ENCODE results near the gene SALL3. TPM values are rescaled to one million over a fixed set of nuclear protein-coding genes. Genes with fewer than 3 reads are reported as not detected.

Gene SALL3
- total RNA-seq, 4 donors from 2014 or later, result 0.21 to 0.40 TPM; not detected in 2

DNA sequence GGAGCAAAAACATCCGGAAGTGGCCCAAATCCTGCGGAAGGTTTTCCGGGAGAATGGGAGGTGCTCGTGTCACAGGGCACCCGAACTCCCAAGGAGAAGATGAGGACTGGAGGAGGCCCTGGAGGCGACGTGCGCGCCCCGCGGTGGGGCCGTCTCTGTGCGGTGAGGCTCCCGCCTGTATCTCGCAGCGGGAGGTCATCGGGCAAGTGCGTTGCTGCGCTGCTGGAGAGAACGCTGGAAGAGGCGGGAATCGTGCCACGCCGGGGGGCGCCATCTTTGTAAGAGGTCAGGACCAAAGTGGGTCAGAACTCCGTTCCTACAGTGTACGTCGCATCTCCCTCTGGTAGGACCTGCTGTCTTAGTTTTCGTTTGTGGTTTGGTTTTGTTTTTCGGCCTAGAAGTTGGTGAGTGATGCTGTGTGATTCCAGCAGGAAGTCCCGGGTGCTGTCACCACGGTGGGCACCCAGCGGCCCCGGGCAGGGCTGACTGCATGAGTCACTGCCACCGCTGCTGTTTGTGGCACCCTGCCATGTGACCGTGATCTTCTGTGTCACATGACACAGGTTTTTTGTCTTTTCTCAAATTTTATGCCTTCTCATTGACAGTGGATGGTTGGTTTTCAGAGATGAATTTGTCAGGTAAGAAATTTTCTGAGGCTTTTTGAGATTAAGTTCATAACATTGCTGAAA lies 68.1 kb downstream of the SALL3 start:
- Histone ChIP-seq H3K4me1 (no peaks in the 10 kb centered on the region), H3K27me3 (peaks cover 10% of the 10 kb centered on the region), H3K27ac (no peak overlapping the region), H3K9me3 (no peaks in the 10 kb centered on the region), H3K4me3 (no peak overlapping the region), H3K36me3 (no peaks in the 10 kb centered on the region)
- TF ChIP-seq CTCF (IDR thresholded peaks at IDR 0.05), result no peak
- no peak for TF ChIP-seq EP300 (IDR thresholded peaks at IDR 0.05)
- TF ChIP-seq POLR2AphosphoS5 (IDR thresholded peaks at IDR 0.05), result no peak
- no peak for DNase-seq (ENCODE audit: low spot score in 2 of 2)
- WGBS, result 90% methylated on average over 36 of the region's 36 CpGs

GRCh38 chr18:79048245-79048632 lies 68.6 kb downstream of the SALL3 start:
- H3K36me3 ChIP-seq, result no peaks in the 10 kb centered on the region
- TF ChIP-seq EP300 (IDR thresholded peaks at IDR 0.05) (no peak), CTCF (IDR thresholded peaks at IDR 0.05) (no peak), POLR2A (IDR thresholded peaks at IDR 0.05) (no peak), POLR2AphosphoS5 (IDR thresholded peaks at IDR 0.05) (no peak)
- no peak overlapping the region for H3K4me3 ChIP-seq
- H3K4me1 ChIP-seq, result no peaks in the 10 kb centered on the region
- DNase-seq (ENCODE audit: low spot score in 2 of 2), result no peak
- WGBS, result 90% methylated on average over 7 of the region's 8 CpGs
- no peaks in the 10 kb centered on the region for H3K9me3 ChIP-seq
- H3K27ac ChIP-seq, result no peak overlapping the region
- H3K27me3 ChIP-seq, result peaks cover 10% of the 10 kb centered on the region

DNA sequence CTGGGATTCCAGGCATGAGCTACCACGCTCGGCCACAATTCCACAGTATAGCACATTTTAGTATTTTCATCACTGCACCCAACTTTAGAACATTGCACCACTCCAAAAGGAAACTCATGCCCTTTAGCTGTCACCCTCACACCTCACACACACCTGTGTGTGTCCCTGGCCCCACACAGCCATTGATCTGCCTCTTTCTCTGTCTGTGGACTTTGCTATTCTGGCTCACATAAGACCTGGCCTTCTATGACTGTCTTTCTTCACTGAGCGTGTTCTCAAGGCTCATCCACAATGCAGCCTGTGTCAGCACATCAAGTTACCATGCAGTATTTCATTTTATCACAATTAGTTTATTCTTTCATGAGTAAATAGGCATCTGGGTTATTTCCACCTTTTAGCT lies 69.9 kb downstream of the SALL3 start:
- Histone ChIP-seq H3K27me3 (peaks cover 10% of the 10 kb centered on the region), H3K27ac (no peak overlapping the region), H3K4me3 (no peak overlapping the region), H3K4me1 (no peaks in the 10 kb centered on the region), H3K36me3 (no peaks in the 10 kb centered on the region), H3K9me3 (no peaks in the 10 kb centered on the region)
- WGBS, result 90% methylated on average over 3 of the region's 3 CpGs
- DNase-seq (ENCODE audit: low spot score in 2 of 2), result no peak
- TF ChIP-seq CTCF (IDR thresholded peaks at IDR 0.05) (no peak), POLR2AphosphoS5 (IDR thresholded peaks at IDR 0.05) (no peak), EP300 (IDR thresholded peaks at IDR 0.05) (no peak), POLR2A (IDR thresholded peaks at IDR 0.05) (no peak)

Other genes starting within 250 kb of the SALL3 start
- gene ATP9B, start 89.6 kb downstream of the SALL3 start, total RNA-seq, result 100 to 1,000 TPM in 1 of 4 donors, 10 to 100 TPM in 3; 30.2 to 109 (median 37.4) TPM

All from suprapubic skin (tissue), 4 donors.